GM18858 (cell line): ENCODE results near the gene STX4.

Experiments
- ATAC-seq: cut with Tn5 transposase; IDR thresholded peaks from one replicate; pipeline ENCODE4 v1.9.1; 2021; ENCODE audit not compliant: unreplicated experiment

The STX4 gene

GRCh38 chr16:31063843-31064611 is 30.7 kb downstream of the STX4 start:
- ATAC-seq = no peak

GRCh38 chr16:31064882-31065461 is 31.6 kb downstream of the STX4 start:
- ATAC-seq = no peak

- no peak for ATAC-seq
These were observed 34.0 kb downstream of the STX4 start for GRCh38 chr16:31067342-31067741.

GRCh38 chr16:31071861-31072260 is 38.5 kb downstream of the STX4 start:
- ATAC-seq = no peak

- ATAC-seq = no peak
These were observed 39.3 kb downstream of the STX4 start for GRCh38 chr16:31072540-31073141.

GRCh38 chr16:31073142-31073969 is 40.0 kb downstream of the STX4 start:
- peak; percentile 36 for ATAC-seq

GRCh38 chr16:31073970-31074813 is 40.8 kb downstream of the STX4 start, which contains the start of the genes ZNF646 and ZNF668:
ZNF646 (plus strand) TSS chr16:31074422; CDS start chr16:31076325, 1,903 bp downstream.
ZNF668 (minus strand) TSS chr16:31074240; CDS start chr16:31064459, 9,781 bp downstream.
- ATAC-seq = peak; percentile 50

GRCh38 chr16:31074814-31075183 is 41.4 kb downstream of the STX4 start:
- no peak for ATAC-seq

- no peak for ATAC-seq
These were observed 43.0 kb downstream of the STX4 start for GRCh38 chr16:31076319-31076718.

GRCh38 chr16:31077024-31077423 is 43.7 kb downstream of the STX4 start:
- ATAC-seq = no peak

GRCh38 chr16:31077592-31078396 is 44.4 kb downstream of the STX4 start:
- no peak for ATAC-seq

GRCh38 chr16:31078597-31079341 is 45.4 kb downstream of the STX4 start:
- ATAC-seq = no peak

GRCh38 chr16:31079342-31079944 is 46.1 kb downstream of the STX4 start:
- no peak for ATAC-seq

- ATAC-seq = no peak
These were observed 46.8 kb downstream of the STX4 start for GRCh38 chr16:31080035-31080629.

GRCh38 chr16:31080756-31081419 is 47.5 kb downstream of the STX4 start:
- ATAC-seq = no peak

- no peak for ATAC-seq
These were observed 48.3 kb downstream of the STX4 start for GRCh38 chr16:31081428-31082351.
